LoVo (cell line): ENCODE results near the gene CANT1.
"Not testable (repeated sequence)": the region's sequence is repeated elsewhere in the genome, so short reads cannot be mapped to it uniquely, and the experiment has no call there.

Source experiments
- DNase-seq: peaks from one replicate; pipeline ENCODE4 v3.0.0-alpha.2; 2016; ENCODE audit warnings: low spot score

Gene CANT1

DNA sequence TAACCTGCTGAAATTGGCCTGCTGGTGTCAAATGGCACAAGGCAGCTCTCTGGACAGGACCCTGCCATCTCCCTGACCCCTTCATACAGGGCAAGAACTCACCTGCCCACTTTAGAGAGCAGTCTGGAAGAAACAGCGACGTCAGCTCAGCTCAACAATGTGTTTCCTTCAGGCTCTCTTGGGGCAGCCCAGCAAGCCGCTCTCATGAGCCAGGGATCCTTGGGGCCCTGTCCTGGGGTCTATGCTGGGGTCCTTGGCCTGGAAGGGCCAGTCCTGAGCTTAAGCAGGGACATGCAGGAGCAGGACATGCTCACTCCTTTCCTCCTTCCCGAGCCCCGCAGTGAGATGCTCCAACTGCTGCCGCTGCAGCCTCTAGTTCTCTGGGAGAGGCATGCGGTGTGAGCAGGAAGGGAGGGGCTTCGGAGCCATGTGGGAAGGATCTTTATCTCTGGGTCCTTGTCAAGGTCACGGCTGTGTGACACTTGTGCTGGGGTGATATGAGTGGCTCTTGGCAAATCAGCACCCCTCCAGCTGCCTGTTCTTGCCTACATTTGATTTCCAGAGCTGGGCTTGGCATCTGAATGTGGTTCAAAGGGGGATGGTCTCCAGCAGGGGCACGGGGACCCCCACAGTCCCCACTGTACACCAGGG lies 17.8 kb upstream of the CANT1 start:
- peak; percentile 20 for DNase-seq

DNA sequence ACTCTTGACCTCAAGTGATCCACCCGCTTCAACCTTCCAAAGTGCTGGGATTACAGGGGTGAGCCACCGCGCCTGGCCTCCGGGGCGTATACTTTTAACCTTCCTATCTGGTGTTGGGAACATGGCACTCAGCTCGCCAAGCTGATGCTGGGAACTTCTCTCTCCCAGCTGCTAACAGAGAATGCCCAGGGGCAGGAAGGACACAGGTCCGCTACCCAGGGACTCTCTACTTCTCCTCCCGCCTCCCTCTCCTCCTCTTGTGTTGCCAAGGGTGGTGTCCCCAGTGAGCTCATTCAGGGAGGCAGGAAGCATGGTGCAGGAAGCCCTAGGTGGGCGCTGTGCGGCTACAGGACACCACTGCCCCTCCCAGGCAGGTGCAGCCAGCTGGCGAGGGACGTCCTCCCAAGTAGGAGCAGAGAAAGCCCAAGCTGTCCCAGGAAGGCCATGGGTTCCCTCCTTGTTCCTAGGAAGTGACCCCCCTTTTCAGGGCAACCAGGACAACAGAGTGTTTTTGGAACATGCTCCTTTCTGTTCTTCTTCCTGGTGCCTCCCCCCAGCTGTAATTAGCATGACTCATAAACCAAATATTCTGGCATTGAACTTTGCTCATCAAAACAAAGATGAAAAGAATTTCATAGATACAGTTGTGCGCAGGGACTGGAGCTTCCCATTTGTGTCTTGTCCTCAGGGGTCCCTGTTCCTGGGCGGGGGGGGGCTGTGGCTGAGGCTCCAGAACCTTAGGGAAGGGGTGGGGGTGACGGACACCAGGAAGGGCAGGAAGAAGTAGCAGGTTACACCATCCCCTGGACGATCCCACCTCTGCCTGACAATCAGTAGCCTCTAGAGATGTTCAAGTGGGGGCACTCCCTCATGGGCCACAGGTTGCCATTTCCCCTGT lies 17.1 kb upstream of the CANT1 start:
- DNase-seq, result peak; percentile 89

DNA sequence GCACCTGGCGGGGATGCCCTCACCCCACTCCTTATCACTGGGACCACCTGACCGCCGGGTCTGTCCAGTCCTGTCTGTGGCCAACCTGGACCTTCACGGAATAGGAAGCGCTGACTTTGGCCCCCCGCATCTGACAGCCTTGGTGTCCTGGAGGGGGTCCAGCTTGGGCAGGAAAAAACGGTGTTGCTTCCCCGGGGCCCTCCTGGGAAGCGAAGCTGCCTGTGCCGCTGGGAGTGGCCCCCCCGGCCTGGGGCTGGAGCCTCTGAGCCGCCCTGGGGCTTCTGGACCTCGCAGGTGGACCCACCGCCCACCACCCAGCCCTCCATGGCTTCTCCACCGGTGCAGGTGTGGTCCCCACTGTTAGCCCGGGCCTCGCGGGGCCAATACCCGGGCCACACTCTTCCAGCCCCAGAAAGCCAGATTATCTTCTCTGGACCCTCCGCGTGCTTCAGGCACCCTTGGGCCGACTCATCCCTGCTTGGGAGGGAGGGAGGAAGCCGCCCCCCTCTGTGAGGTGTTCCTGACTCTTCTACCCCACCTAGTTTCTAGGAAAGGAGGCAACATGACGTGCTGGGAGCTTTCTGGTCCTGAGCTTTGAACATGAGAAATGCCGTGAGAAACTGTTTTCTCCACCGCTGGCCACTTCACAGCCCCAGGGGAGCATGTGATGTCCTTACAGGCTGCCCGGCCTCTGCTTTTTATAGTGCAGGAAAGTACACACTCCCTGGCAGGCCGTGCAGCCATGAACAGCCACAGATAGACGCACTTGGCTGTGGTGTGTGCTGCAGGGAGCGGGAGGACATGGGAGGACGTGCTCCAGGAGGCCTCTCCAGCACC lies 15.6 kb upstream of the CANT1 start:
- no peak for DNase-seq

DNA sequence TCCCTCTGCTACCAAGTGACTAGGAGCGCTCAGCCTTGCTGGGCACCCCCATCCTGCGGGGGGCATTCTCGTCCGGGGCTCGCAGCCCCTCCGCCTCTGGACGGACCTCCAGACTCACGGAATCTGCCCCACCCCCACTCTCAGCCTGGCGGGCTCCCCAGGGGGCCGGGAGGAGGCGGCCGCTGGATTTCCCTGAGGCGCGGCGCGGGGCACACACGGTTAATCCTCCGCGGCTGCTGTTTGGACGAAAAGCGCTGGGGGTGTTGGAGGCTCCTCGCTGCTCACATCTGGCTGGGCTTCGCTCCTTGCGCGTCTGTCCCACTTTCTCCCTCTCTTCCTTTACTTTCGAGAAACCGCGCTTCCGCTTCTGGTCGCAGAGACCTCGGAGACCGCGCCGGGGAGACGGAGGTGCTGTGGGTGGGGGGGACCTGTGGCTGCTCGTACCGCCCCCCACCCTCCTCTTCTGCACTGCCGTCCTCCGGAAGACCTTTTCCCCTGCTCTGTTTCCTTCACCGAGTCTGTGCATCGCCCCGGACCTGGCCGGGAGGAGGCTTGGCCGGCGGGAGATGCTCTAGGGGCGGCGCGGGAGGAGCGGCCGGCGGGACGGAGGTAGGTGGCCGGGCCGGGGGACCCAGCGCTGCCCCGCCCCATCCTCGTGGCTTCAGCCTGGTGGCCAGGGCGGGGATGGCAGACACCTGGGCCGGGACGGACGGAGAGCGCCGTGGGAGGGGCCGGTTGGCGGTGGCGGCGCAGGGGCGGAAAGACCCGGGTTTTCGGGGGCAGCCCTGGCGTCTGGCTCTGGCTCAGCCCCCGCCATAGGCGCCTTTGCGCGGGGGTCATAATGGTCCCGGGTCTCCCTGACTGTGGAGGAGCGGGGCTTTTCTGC lies 14.6 kb upstream of the CANT1 start, which contains the start of gene C1QTNF1:
Gene C1QTNF1, plus strand, starts transcription at position 284 of the 886 bp plus-strand sequence. CDS start 19,800 bp downstream, outside the sequence.
- DNase-seq, result peak; percentile 57

DNA sequence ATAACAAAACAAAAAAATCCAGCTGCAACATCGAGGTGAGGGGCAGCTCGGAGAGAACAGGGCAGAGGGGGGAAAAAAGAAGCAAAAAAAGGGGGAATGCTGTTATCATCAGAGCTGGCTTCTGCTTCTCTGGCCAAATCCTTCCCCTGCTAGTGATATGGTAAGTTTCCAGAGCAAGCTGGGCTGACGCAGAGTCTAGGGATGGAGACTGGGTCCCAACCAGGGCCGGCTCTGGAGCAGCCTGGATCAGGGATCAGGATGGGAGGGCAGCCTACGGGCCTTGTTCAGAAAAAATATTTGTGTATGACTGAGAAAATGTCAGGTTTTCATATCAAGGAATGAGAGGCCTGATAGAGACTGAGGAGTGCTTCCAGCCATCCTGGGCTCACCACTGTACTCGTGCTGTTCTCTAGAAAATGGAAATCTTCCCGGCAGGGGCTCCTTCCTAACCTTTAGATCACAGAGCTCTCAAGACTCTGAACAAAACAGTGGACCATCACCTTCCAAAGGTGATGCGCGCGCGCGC lies 13.7 kb upstream of the CANT1 start:
- no peak for DNase-seq

DNA sequence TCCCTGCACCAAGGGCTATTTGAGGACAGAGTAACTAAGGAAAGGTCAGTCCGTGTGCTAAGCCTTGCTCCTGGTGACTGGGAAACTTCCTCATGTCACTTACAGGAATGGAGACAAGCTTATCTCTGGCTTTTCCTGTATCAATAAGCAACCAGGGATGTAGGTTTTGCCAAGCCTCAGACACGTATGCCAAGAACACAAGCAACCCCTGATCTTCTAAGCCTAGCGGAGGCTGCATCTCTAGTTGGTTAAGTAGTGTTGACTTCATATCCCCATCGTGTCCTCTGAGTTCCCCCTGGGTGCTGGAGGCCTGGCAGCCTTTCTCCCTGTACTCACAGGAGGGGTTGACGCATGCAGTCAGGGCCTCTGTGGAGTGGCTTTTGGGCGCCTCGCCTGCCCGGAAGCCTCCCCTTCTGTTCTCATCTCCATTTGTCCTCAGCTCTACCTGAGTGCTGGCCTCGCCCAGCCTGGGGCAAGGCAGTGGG lies 13.0 kb upstream of the CANT1 start:
- no peak for DNase-seq

DNA sequence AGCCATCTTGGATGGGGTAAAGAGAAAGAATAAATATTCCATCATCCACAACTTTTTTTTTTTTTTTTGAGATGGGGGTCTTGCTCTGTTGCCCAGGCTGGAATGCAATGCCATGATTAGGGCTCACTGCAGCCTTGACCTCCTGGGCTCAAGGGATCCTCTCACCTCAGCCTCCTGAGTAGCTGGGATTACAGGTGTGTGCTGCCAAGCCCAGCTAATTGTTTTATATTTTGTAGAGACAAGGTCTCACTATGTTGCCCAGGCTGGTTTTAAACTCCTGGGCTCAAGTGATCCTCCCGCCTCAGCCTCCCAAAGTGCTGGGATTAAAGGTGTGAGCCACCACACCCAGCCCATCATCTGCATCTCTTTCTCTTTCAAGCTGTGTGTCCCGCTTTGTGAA lies 12.4 kb upstream of the CANT1 start:
- DNase-seq, result not testable (repeated sequence)

DNA sequence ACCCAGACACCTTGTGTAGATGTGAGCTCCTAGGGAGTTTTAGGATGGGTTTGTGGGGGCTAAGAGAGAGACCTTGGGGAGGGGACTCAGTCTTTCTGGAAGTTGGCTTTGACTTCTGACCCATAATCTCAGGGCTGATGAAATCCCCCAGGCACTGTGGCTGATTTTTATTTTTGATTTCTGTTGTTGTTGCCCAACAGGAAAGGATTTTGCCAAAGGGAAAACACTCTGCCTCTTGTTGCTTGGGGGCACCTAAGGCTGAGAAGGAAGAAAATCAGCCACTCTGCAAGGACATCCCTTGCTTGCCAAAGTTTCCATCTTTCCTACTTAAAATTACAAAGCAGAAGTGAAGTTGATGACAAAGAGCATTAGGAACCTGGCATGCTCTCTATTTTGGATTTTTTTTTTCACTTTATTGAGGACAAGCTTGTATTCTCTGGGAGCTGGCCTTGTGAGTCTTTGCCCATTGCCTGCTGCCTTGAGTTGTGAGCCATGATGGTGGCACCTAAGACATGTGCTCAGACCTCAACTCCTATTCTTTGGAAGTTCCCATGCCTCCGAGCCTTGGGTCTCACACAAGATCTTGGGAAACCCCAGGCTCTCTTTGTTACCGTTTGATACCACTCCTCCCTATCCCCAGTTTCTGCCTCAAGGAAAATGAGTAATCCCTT lies 11.2 kb upstream of the CANT1 start:
- no peak for DNase-seq

DNA sequence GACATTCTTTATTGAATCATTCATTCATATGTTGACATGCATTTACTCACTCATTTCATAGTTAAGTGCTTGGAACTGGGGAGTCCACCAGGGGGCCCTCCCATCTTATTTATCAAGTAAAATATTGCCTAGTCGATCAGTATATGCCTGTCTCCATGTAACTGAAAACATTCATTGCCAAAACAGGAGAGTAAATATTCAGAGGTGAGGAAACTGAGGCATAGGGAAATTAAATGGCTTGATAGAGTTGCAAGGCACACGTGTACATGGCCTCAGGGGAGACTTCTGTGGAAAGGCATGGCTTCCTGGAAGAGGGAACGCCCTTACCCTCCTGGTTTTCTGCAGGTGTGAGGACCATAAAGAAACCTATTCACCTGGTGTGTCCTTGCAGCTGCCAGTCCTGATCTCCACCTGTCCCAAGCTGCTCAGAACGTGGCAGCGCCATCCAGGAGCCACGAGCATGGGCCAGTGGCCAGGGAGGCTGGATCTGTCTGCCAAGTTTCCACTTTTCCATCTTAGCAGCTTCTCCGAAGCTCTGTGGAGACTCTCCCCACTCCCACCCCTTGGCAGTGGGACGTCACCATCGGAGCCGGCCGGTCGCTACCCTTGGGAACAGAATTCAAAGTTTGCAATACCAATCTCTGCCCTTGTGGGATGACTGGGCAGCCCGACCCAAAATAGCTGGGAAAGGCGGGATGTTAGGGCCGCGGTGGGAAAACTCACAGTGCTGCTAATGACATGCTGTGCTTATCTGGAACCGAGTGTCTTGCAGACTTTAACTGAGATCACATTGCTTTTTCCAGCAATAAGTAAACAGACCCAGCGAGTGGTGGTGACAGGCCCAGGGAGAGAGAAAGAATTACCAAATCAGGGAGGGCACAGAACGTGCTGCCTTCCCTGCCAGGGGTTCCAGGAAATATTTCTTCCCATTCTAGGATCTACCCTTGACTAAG lies 10.3 kb upstream of the CANT1 start:
- peak; percentile 58 for DNase-seq

DNA sequence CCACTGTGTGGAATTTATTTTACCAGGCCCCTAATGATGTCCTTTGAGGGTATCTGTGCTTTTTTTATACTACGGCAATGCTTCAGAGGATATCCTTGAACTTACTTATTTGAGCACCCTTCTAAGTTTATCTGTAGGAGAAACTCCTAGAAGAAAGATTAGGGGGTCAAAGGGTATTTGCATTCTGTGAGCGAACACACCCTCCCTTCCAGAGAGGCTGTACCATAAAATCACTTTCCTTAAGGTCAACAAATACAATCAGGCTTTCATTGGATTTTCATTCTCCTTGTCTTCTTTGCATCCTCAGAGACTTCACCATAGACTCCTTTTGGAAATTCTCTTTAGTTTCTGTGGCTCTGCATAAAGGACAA lies 9.7 kb upstream of the CANT1 start:
- DNase-seq, result no peak

DNA sequence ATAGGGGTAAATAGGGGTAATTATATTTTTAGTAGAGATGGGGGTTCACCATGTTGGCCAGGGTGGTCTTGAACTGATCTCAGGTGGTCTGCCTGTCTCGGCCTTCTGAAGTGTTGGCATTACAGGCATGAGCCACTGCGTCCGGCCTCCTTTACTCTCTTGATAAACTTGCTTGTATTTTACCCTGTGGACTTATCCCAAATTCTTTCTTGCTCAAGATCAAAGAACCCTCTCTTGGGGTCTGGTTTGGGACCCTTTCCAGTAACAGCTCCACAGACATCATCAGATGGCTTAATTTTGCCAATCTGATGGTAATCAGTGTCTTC lies 8.8 kb upstream of the CANT1 start:
- no peak for DNase-seq

DNA sequence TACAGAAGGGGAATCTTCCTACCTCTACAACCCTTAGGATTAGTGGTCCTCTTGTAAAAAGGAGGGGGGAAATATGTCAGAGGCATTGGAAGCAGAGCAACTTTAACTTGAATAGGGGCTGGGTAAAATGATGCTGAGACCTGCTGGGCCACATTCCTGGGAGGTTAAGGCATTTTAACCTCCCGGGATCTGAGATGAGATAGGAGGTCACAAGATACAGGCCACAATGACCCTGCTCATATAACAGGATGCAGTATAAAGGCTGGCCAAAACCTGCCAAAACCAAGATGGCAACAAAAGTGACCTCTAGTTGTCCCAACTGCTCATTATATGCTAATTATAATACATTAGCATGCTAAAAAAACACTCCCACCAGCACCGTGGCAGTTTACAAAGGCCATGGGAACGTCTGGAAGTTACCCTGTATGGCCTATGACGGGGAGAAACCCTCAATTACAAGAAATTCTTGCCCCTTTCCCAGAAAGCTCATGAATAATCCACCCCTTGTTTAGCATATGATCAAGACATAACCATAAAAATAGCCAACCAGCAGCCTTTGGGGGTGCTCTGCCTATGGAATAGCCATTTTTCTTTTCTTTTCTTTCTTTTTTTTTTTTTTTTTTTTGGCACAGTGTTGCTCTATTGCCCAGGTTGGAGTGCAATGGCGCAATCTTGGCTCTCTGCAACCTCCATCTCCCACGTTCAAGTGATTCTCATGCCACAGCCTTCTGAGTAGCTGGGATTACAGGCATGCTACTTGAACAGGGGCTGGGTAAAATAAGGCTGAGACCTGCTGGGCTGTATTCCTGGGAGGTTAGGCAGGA lies 8.2 kb upstream of the CANT1 start:
- no peak for DNase-seq

DNA sequence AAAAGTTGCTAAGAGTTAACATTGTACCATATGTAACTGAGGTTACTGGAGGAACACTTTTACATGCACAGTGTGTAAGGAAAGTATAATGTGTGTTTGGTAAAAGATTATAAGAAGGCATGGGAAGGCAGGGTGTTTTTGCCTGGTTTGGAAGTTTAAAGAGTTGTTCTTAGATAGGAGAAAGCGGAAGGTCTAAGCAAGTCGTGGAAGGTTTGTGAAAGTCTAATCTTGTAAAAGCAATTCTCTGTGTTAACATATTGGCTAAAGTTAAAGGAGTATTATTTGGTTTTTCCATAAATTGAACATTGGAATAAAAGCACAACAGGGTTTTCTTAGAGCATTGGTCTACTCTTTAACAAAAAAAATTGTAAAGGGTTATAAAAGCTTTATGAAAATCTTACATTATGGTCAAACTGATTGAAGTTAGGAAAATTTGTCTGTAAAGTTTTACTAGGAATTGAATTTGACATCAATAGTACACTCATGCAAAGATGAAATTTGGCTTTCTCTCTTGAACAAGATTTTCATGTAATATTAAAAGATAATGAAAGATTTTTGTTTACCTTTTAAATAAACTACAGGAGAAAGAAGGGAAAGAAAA lies 4.7 kb upstream of the CANT1 start:
- no peak for DNase-seq

DNA sequence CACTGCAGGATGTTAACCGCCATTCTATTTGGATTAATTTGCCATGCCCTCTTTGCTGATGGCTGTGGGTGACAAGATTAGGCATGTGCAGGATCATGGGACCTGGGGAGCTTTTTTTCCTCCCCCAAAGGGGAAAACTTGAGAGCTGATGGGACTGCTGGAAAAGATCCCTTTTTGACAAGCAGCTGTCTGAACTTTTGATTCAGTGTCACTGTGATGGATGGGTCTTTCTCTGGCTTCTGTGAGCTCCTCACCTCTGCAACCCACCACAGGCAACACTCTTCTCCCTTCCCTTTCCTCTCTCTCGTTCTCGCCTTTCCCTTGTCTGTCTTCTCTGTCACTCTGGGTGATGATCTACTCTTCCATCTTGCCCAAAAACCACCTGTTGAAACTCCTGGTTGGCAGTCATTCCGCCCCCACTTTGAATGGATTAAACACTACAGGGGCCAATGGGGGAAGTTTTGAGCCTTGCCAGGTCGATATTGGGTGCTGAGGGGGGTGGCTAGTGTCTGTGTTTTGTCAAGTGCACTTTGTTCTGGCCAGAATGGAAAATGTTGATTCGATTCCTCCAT lies 3.1 kb upstream of the CANT1 start:
- no peak for DNase-seq

DNA sequence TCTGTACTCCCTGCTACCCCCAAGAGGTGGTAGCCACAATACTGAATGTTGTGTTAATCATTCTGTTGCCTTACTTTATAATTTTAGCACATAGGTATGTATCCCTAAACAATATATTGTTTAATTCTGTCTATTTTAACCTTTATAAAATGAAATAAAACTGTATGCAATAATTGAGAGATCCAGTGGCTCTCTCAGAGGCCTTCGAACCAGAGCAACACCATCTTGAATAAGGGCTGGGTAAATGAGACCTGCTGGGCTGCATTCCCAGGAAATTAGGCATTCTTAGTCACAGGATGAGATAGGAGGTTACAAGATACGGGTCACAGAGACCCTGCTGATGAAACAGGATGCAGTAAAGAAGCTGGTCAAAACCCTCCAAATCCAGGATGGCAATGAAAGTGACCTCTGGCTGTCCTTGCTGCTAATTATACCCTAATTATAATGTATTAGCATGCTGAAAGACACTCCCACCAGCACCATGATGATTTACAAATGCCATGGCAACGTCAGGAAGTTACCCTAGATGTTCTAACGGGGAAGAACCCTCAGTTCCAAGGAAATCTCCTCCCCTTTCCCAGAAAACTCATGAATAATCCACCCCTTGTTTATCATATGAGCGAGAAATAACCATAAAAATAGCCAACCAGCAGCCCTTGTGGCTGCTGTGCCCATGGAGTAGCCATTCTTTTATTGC lies 2.0 kb upstream of the CANT1 start:
- no peak for DNase-seq

DNA sequence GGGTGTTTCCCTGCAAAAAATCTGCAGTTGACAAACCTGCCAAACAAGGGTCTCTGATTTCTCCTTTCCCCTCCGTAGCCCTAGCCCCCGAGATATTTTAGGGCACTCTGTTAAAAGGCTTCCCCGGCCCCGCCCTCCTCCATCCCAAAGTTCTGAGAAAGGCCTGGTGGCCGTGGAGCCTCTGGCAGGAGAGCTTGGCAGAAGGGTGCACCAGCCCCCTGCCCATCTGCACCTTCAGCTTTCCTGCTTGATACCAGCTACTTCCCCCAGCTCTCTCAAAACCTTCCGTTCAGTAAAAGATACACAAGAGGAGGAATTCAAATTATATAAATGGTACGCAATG lies 711 bp upstream of the CANT1 start:
- DNase-seq, result no peak

DNA sequence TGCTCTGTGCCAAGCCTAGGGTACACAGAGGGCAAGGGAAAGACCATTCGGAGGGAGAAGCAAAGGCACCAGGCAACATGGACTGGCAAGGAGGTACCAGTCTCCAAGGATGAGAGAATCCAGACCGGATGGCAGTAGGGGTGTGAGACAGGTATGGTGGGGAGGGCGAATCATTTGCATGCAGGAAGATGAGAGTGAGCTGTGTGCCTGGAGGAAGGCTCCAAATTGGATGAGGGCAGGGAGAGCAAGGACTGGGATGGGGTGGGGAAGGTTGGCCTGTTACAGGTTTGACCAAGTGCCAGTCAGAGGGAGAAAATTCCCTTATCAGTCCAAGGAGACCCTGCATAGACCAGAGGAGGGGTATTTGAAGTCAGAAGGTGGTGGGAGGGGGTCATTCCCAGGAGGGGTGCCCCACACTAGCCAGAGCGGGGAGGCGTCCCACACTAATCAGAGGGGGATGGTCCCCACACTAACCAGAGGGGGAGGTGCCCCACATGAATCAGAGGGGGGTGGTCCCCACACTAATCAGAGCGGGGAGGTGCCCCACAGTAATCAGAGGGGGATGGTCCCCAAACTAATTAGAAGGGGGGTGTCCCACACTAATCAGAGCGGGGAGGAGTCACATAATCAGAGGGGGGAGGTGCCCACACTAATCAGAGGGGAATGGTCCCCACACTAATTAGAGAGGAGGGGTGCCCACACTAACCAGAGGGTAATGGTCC lies 737 bp downstream of the CANT1 start:
- no peak for DNase-seq
